ENCODE measurements around the gene JTB. TPM values are rescaled to one million over a fixed set of nuclear protein-coding genes. Genes with fewer than 3 reads are reported as not detected.

JTB gene
- total and polyA plus RNA-seq, 9 of the 15 experiments (the other 6 are each of a cell fraction or from before 2014, with no cell fraction given) = 24.7 to 308 (median 151) TPM

DNA sequence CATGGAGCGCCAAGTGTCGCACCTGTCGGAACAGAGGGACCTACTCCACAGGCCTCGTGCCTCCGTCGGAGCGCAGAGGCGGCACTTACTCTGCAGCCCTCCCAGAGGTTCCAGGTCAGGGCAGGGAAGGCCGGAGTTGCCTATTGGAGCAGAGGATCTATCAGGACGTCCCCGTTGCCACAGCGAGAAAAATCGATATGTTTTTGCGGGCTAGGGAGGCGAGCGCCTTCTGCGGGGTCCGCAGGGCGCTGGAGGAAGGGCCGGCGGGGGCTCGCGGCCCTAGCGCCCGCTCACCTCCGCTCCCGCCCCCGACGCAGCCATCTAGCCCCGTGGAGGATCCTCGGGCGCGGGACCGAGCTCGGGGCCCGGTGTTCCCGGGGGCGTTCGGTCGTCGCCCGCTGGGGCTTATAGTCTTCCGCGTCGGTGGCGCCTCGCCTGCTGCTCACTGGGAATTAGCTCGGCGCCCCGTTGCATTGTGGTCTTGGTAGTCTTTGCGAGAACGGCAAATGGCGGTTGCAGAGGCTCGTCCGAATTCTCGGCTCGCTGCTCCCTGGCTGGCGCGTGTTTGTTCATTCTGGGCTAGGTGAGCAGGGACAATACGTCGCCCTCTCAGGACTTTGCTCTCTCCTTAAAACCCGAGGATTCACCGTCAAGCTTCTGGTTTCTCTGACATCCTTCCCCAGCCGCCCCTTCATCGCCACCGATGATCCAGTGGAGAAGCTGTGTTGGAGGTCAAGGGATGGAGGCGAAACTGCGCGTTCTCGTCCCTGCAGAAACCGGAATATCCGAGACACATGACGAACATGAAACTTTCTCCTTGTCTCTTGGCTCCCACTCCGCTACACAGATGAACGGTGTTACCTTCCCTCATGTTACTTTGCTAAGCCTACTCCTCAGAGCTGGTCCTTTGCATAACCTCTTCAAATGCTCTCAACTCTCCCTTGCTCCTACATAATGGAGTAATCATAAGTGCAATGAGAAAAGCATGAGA, at the start of gene JTB (continued):
- TF ChIP-seq, protein P1, sequence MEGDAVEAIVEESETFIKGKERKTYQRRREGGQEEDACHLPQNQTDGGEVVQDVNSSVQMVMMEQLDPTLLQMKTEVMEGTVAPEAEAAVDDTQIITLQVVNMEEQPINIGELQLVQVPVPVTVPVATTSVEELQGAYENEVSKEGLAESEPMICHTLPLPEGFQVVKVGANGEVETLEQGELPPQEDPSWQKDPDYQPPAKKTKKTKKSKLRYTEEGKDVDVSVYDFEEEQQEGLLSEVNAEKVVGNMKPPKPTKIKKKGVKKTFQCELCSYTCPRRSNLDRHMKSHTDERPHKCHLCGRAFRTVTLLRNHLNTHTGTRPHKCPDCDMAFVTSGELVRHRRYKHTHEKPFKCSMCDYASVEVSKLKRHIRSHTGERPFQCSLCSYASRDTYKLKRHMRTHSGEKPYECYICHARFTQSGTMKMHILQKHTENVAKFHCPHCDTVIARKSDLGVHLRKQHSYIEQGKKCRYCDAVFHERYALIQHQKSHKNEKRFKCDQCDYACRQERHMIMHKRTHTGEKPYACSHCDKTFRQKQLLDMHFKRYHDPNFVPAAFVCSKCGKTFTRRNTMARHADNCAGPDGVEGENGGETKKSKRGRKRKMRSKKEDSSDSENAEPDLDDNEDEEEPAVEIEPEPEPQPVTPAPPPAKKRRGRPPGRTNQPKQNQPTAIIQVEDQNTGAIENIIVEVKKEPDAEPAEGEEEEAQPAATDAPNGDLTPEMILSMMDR (IDR thresholded peaks at IDR 0.05 in 2 of 3, conservative IDR thresholded peaks at IDR 0.05 in 1 of 3; ENCODE audit: insufficient read depth in 2 of 3, low read depth in 1 of 3, low read length in 3 of 3) = 0 out of 6 replicates have a peak, but pooled peaks of 1 of the 3 experiments have one; percentile 4
- no peak for TF ChIP-seq TAF15 (IDR thresholded peaks at IDR 0.05; ENCODE audit: low read depth, low read length)
- peak; percentile 72; the same call in 1 of the 2 replicates for TF ChIP-seq ZNF766 (CRISPR knock-in tag; conservative IDR thresholded peaks at IDR 0.05)
- TF ChIP-seq ESRRB (CRISPR knock-in tag; IDR thresholded peaks at IDR 0.05; ENCODE audit: borderline replicate concordance) = no peak
- peak; percentile 95 for TF ChIP-seq RBFOX2 (IDR thresholded peaks at IDR 0.05; ENCODE audit: low read depth, low read length)
- TF ChIP-seq ATF7 (IDR thresholded peaks at IDR 0.05) = peak; percentile 35; the same call in 1 of the 2 replicates
- TF ChIP-seq MYNN (IDR thresholded peaks at IDR 0.05) = no peak
- TF ChIP-seq MYNN (CRISPR knock-in tag; IDR thresholded peaks at IDR 0.05) = no peak
- TF ChIP-seq RNF2 (IDR thresholded peaks at IDR 0.05) = peak; percentile 14; the same call in 1 of the 2 replicates
- no peak for TF ChIP-seq MCM7 (IDR thresholded peaks at IDR 0.05)
- 0 out of 2 replicates have a peak, but pooled peaks have one; percentile 6 for TF ChIP-seq SMARCA5 (IDR thresholded peaks at IDR 0.05)
- TF ChIP-seq TBL1XR1 (IDR thresholded peaks at IDR 0.05; ENCODE audit: low read length in 2 of 2) = no peak
- TF ChIP-seq HNRNPL (IDR thresholded peaks at IDR 0.05; ENCODE audit: low read depth, low read length) = no peak
- TF ChIP-seq SMARCA4 (IDR thresholded peaks at IDR 0.05) = no peak
- TF ChIP-seq FOXP1 (CRISPR knock-in tag; IDR thresholded peaks at IDR 0.05) = peak; percentile 65; the same call in 1 of the 2 replicates
- TF ChIP-seq, protein P2, sequence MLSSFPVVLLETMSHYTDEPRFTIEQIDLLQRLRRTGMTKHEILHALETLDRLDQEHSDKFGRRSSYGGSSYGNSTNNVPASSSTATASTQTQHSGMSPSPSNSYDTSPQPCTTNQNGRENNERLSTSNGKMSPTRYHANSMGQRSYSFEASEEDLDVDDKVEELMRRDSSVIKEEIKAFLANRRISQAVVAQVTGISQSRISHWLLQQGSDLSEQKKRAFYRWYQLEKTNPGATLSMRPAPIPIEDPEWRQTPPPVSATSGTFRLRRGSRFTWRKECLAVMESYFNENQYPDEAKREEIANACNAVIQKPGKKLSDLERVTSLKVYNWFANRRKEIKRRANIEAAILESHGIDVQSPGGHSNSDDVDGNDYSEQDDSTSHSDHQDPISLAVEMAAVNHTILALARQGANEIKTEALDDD (IDR thresholded peaks at IDR 0.05) = no peak
- TF ChIP-seq, protein P3, sequence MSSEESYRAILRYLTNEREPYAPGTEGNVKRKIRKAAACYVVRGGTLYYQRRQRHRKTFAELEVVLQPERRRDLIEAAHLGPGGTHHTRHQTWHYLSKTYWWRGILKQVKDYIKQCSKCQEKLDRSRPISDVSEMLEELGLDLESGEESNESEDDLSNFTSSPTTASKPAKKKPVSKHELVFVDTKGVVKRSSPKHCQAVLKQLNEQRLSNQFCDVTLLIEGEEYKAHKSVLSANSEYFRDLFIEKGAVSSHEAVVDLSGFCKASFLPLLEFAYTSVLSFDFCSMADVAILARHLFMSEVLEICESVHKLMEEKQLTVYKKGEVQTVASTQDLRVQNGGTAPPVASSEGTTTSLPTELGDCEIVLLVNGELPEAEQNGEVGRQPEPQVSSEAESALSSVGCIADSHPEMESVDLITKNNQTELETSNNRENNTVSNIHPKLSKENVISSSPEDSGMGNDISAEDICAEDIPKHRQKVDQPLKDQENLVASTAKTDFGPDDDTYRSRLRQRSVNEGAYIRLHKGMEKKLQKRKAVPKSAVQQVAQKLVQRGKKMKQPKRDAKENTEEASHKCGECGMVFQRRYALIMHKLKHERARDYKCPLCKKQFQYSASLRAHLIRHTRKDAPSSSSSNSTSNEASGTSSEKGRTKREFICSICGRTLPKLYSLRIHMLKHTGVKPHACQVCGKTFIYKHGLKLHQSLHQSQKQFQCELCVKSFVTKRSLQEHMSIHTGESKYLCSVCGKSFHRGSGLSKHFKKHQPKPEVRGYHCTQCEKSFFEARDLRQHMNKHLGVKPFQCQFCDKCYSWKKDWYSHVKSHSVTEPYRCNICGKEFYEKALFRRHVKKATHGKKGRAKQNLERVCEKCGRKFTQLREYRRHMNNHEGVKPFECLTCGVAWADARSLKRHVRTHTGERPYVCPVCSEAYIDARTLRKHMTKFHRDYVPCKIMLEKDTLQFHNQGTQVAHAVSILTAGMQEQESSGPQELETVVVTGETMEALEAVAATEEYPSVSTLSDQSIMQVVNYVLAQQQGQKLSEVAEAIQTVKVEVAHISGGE (CRISPR knock-in tag; IDR thresholded peaks at IDR 0.05) = peak in 1 of 3 experiments; percentile 57; a peak in 2 of 6 replicates
- peak; percentile 76 for TF ChIP-seq MBD2 (IDR thresholded peaks at IDR 0.05; ENCODE audit: borderline replicate concordance, low read depth)
- TF ChIP-seq, protein P4, sequence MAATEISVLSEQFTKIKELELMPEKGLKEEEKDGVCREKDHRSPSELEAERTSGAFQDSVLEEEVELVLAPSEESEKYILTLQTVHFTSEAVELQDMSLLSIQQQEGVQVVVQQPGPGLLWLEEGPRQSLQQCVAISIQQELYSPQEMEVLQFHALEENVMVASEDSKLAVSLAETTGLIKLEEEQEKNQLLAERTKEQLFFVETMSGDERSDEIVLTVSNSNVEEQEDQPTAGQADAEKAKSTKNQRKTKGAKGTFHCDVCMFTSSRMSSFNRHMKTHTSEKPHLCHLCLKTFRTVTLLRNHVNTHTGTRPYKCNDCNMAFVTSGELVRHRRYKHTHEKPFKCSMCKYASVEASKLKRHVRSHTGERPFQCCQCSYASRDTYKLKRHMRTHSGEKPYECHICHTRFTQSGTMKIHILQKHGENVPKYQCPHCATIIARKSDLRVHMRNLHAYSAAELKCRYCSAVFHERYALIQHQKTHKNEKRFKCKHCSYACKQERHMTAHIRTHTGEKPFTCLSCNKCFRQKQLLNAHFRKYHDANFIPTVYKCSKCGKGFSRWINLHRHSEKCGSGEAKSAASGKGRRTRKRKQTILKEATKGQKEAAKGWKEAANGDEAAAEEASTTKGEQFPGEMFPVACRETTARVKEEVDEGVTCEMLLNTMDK (IDR thresholded peaks at IDR 0.05; ENCODE audit: borderline replicate concordance, insufficient read depth, low read depth, low read length, poor library complexity, severe bottlenecking) = peak; percentile 13
